DMS79 (cell line): Measurements from ENCODE around the gene PVR.
"Not testable (repeated sequence)": the region's sequence is repeated elsewhere in the genome, so short reads cannot be mapped to it uniquely, and the experiment has no call there.

ENCODE experiments used
- DNase-seq: peaks from one replicate; lab custom pipeline; 2025; lab: John Stamatoyannopoulos, UW

Gene PVR

DNA sequence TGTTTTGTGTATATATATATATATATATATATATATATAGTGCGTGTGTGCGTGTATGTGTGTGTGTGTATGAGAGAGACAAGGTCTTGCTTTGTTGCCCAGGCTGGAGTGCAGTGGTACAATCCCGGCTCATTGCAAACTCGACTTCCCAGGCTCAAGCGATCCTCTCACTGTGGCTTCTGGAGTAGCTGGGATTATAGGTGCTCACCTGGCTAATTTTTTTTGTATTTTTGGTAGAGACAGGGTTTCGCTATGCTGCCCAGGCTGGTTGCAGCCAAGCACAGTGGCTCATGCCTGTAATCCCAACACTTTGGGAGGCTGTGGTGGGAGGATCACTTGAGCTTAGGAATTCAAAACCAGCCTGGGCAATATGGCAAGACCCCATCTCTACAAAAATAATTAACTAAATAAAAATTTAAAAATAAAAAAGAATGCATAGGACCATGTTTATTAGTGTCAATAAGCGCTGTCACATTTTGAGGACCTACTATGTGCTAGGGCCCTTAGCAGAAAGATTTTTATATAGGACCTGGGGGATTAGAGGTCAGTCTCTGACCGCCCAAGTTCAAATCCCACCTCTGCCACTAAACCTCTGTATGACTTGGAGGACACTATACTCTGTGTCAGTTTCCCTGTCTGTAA is 1.8 kb downstream of the PVR start:
- DNase-seq, result no peak

DNA sequence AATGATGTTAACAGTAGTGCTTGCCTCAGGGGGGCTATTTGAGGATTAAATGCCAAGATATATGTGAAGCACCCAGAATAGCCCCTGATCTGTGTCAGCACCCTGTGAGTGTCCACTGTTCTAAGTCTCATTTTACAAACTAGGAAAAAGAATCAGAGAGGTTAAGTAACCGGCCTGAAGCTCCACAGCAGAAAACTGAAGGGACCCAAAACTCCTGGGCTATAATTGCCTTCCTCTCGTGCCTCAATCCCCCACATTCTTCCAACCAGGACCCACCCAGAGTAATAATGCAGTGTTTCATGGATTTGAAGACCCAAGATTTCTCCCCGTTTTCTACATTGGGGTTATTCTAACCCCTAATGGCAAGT is 2.3 kb downstream of the PVR start:
- no peak for DNase-seq

DNA sequence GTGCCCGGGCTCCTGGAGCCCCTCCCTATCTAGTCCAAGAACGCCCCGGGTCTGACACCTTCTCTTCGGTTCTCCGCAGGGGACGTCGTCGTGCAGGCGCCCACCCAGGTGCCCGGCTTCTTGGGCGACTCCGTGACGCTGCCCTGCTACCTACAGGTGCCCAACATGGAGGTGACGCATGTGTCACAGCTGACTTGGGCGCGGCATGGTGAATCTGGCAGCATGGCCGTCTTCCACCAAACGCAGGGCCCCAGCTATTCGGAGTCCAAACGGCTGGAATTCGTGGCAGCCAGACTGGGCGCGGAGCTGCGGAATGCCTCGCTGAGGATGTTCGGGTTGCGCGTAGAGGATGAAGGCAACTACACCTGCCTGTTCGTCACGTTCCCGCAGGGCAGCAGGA is 3.4 kb downstream of the PVR start:
- no peak for DNase-seq

DNA sequence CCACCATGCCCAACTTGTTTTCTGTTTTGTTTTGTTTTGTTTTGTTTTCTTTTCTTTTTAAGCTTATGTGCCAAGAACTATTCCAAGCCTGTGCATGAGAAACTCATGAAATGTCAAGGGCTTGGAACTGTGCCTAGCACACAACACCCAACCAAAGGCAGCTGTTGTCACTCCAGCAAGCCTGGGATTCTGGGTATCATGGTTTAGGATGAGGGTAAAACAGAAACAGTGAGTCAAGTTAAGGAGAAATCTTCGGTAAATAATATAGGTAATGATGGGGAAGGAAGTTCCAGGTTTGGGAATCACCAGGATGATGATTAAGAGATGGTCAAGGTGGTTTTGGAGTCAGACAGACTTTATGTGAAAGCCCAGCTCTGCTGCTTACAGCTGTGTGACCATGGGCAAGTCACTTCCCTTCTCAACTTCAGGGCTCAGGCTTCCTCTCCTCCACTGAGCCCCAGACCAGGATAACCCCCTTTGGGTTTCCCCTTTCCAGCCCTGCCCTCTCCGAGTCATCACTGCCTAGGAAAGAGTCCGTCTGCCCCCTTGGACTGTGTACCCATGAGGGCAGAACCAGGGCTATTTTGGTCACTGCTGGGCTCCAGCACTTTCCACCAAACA is 5.0 kb downstream of the PVR start:
- DNase-seq, result no peak

DNA sequence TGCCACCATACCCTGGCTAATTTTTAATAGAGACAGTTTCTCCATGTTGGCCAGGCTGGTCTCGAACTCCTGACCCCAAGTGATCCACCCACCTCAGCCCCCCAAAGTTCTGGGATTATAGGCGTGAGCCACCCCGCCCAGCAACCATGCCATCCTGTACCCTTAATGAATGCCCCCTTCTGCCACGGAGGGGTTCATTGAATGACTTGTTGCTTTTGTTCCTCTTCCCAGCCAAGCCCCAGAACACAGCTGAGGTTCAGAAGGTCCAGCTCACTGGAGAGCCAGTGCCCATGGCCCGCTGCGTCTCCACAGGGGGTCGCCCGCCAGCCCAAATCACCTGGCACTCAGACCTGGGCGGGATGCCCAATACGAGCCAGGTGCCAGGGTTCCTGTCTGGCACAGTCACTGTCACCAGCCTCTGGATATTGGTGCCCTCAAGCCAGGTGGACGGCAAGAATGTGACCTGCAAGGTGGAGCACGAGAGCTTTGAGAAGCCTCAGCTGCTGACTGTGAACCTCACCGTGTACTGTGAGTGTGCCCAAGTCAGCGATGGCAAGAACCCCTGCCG is 6.0 kb downstream of the PVR start:
- no peak for DNase-seq

DNA sequence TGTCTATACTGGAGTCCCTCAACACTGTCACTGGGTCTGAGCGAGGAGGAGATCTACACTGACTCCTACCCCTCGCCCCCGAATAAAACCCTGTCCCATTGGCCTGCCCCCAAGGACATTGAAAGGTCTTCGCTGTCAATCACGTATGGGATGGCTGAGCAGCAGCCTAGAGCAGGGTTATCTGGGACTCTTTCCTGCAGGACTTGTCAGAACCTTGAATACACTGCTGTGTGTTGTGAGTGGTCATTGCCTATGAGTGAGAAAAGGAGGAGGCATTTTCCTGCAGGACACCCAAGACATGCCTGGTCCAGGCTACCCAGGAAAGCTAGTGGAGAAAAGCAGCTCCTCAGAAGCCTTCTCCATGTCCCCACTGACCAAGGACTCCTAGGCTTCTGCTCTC is 9.6 kb downstream of the PVR start:
- no peak for DNase-seq

DNA sequence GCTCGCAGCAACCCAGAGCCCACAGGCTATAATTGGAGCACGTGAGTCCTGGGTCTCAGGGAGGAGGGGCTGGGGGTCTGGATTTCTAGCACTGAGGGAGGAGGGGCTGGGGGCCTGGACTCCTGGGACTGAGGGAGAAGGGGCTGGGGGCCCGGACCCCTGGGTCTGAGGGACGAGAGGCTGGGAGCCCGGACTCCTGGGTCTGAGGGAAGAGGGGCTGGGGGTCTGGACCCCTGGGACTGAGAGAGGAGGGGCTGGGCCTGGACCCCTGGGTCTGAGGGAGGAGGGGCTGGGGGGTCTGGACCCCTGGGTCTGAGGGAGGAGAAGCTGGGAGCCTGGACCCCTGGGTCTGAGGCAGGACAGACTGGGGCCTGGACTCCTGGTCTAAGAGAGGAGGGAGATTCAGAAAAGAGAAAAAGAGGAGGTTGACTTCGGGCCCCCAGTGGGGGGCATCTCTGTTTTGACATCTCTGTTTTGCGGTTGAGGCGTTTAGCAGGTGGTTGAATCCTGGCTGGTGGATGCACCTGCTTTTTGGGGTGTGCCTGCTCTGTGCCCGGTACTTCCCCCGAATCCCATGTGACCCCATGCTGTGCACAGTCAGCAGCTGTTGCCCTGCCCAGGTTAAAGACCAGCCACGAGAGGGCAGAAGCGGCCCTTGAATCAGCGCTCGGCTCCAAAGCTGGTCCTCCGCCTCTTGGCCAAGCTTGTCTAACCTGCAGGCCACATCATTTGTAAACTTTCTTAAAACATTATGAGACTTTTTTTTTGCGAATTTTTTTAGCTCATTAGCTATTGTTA is 10.5 kb downstream of the PVR start:
- DNase-seq, result no peak

DNA sequence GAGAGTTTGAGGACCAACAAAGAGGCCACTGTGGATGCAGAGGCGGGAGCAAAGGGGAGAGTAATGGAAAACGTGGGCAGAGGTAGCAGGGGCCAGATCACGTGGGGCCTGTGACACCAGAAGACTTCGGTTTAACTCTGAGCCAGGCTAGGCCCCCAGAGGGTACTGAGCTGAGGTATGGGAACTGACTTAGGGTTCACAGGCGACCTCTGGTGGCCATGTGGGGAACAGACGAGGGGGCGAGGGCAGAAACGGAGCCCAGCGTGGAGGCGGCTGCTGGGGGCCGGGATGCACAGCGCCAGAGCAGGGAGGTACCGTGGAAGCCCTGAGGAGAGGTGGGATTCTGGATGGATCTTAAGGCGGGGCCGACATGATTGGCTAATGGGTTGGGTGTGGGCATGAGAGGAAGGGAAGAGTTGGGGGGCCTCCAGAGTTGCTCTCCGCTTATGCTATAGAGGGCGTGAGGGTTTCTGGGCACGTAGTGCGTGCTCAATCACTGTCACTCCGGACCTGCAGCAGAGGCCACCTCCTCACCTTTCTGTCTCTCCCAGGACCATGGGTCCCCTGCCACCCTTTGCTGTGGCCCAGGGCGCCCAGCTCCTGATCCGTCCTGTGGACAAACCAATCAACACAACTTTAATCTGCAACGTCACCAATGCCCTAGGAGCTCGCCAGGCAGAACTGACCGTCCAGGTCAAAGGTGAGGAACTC is 13.7 kb downstream of the PVR start:
- peak; percentile 11 for DNase-seq

DNA sequence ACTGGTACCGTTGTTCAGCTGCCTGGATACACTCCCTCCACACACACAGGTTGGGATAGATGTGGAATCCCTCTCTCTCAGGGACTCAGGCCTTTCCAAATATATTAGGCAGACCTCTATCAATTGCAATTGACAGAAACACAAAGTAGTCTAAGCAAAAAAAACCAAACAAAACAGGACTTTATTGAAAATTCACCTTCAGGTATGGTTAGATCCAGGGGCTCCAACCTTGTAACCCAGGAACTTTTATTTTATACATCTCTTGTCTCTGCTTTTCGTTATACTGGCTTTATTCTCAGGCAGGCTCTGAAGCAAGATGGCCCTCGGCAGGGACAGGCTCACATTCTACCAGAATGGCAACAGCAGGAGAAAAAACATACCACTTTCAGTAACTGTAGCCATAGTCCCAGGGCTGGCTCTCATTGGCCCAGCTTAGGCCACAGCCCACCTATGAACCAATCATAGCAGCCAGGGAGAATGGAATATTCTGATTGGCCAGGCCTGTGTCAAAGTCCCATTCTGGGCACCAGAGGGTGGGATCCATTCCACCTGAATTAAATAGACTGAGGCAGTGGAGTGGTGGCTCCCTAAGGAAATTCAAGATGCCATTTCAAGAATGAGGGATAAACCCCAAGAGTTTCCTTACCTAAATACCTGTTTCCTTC is 14.5 kb downstream of the PVR start:
- no peak for DNase-seq

DNA sequence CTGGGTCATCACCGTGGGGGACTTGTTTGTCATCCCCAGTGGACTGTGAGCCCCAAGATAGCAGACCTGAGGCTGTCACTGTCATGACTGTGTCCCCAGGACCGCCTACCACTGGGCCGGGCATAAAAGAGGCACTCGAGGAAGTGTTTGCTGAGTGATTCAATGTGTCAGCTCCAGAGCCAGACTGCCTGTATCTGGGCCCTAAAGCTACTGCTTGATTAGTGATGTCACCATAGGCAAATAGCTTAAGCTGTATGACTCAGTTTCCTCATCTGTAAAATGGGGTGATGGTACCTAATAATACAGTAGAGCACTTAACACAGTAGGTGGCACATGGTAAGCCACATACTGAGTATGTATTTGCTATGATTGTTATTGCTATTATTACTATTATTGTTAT is 16.4 kb downstream of the PVR start:
- DNase-seq, result no peak

DNA sequence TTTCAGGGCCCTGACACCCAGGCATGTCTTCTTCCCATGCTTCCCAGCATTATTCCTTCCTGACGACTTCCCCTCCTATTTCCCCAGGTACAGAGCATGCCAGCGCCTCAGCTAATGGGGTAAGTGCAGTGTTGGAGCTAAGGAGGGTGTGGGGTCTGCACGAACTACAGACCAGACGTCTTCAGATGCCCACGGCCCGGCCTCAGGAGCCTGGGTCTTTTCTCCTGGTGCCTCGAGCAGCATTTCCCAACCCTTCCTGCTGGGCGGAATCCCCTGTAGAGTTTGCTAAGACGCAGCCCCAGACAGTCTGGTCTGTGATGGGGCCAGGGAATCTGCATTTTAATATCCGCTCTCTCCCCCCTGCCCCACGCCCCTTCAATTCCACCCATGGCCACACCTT is 17.5 kb downstream of the PVR start:
- no peak for DNase-seq

DNA sequence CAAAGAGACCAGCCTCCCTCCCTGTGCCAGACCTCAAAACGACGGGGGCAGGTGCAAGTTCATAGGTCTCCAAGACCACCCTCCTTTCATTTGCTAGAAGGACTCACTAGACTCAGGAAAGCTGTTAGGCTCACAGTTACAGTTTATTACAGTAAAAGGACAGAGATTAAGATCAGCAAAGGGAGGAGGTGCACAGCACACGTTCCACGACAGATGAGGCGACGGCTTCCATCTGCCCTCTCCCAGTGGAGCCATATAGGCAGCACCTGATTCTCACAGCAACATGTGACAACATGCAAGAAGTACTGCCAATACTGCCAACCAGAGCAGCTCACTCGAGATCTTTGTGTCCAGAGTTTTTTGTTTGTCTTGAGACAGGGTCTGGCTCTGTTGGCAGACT is 18.2 kb downstream of the PVR start:
- DNase-seq, result no peak

DNA sequence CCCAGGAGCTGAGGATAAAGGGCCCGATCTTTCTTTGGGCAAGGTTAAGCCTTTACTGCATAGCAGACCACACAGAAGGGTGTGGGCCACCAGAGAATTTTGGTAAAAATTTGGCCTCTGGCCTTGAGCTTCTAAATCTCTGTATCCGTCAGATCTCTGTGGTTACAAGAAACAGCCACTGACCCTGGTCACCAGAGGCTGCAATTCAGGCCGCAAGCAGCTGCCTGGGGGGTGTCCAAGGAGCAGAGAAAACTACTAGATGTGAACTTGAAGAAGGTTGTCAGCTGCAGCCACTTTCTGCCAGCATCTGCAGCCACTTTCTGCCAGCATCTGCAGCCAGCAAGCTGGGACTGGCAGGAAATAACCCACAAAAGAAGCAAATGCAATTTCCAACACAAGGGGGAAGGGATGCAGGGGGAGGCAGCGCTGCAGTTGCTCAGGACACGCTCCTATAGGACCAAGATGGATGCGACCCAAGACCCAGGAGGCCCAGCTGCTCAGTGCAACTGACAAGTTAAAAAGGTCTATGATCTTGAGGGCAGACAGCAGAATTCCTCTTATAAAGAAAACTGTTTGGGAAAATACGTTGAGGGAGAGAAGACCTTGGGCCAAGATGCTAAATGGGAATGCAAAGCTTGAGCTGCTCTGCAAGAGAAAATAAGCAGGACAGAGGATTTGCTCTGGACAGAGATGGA is 19.1 kb downstream of the PVR start:
- no peak for DNase-seq

DNA sequence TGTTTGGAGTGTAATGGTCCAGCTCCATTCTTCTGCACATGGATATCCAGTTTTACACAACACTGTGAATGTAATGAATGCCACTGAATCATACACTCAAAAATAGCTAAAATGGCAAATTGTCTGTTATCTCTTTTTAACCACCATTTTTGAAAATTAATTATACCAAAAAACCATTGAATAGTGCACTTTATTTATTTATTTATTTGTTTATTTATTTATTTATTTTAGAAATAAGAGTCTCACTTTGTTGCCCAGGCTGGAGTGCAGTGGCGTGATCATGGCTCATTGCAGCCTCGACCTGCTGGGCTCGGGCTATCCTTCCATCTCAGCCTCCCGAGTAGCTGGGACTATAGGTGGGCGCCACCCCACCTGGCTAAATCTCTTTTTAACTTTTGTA is 20.3 kb downstream of the PVR start:
- DNase-seq, result no peak

DNA sequence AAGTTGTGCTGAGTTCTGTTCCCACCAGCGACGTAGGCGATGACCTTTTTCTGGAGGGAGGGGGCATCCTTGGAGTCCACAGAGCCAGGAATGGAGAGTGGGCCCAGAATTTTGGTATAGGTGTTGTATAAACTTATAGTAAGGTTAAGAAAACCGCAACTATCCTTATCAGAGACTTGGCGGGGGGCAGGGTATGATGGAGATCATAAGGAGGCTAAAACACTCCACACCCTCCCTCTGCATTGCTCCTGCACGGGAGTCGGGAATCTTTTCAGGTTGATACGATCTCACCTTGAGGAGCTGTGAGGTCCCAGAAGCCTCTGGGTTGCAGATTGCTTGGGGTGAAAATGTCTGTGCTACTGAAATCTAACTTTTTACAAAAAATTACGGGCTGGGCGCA is 21.3 kb downstream of the PVR start:
- DNase-seq, result no peak

DNA sequence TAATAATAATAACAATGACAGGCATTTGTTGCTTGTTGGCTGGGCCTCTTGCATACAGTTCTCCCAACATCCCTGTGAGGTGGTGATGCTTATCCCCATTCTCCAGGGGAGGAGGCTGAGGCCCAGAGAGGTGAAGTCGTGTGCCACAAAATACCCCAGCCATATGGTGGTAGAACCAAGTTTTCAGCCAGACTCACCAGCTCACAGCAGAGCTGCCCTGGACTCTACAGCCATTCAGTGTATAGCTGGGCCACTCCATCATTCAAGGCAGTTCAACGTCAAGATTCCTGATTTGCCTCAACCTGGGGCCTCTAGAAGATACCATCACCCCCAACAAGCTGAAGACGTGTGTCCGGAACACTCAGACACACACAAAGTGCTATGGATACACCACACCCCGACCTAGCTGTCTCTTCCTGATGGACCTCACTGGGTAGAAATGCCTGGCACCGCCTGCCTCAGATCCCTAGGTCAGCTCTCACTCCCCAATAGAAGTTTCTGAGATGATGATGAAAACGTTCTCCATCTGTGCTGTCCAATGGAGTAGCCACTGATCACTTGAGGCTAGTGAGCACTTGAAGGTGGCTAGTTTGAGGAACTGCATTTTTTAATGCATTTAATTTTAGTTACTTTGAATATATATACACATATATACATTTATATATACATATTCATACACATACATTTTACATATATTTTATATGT is 23.3 kb downstream of the PVR start:
- DNase-seq, result no peak

DNA sequence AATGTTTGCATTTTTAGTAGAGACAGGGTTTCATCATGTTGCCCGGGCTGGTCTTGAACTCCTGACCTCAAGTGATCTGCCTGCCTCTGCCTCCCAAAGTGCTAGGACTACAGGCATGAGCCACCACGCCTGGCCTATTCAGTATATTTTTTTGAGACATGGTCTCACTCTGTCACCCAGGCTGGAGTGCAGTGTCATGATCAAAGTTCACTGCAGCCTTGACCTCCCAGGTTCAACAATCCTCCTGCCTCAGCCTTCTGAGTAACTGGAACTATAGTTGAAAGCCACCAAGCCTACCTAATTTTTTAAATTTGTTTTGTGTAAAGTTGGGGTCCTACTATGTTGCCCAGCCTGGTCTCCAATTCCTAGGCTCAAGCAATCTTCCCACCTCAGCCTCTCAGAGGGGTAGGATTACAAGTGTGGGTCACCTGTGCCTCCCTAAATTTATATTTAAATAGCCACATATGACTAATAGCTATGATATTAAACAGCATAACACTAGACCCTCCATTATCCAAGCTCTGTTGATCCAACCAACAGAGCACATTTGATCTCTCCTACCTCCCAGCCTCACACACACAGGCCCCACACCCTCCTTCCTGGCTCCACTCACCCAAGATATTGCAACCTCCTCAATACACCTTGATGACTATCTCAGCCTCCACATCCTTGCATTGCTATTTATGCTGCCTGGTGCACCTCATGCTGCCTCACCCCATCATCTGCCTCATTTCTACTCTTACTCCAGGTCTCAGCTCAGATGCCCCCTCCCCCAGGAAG is 25.5 kb downstream of the PVR start:
- DNase-seq, result no peak

DNA sequence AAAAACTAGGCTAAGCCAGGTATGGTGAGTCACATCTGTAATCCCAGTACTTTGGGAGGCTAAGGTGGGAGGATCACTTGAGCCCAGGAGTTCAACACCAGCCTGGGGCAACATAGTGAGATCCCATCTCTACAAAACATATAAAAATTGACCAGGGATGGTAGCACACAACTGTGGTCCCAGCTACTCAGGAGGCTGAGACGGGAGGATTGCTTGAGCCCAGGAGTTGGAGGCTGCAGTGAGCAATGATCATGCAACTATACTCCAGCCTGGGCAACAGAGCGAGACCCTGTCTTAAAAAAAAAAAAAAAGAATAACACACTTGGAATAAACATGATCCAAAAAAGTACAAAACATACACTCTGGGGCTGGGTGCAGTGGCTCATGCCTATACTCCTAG is 26.3 kb downstream of the PVR start:
- DNase-seq, result not testable (repeated sequence)

DNA sequence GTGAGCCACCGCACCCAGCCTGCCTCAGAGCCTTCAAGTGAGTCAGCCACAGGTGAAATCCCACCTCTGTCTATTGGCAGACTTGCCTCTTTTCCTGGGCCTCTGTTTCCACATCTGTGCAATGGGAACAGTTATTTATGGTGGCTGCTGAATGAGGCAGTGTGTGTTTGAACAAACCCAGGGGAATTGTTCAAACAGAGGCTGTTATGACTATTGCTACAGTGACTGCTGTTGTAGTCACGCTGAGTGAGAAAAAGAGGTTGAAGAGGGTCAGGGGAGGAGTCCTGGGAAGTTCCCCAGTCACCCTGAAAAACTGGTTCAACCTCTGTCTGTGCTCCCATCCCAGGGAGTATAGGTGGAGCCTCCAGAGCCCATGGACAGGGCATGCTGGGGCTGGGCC is 27.7 kb downstream of the PVR start, which contains the start of gene CEACAM19:
Gene CEACAM19, plus strand, starts transcription at position 83 of the 400 bp plus-strand sequence. CDS start 450 bp downstream, outside the sequence.
- no peak for DNase-seq

DNA sequence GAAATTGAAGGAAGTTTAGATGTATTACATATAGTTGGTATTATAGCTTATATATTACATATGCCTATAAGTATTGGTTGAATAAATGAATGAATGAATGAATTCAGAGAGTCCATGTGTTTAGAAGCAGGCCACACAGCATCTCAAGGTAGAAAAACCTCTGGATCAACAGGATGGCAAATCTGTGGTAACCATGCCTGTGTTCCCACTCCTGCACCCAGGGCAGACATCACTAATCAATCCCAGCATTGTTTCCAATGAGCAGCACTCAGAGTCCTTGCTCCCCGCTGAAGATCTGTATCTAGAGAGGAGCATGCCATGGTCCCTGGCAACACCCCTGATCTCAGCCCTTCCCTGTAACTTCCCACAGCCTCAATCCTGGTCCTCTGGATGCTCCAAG is 28.5 kb downstream of the PVR start:
- DNase-seq, result no peak
